Stomach smooth muscle (tissue), 2 donors: Measurements from ENCODE around the gene TRIM16.
"Not testable (repeated sequence)": the region's sequence is repeated elsewhere in the genome, so short reads cannot be mapped to it uniquely, and the experiment has no call there.

ENCODE experiments used
- H3K27ac ChIP-seq: one replicate; pipeline ENCODE4 v1.7.0; 2013; ENCODE audit warnings: mild to moderate bottlenecking, low read length, inconsistent platforms
- H3K27me3 ChIP-seq, 2 donors: one replicate each; pipeline ENCODE4 v1.7.0; 2013; ENCODE audit warnings: low read length in 2 of 2; ENCODE audit not compliant: insufficient read depth in 2 of 2, control insufficient read depth in 1 of 2
- H3K36me3 ChIP-seq, 2 donors: one replicate each; pipeline ENCODE4 v1.7.0; 2013; ENCODE audit warnings: low read length in 2 of 2; ENCODE audit not compliant: control insufficient read depth in 2 of 2, insufficient read depth in 2 of 2
- H3K4me1 ChIP-seq: one replicate; pipeline ENCODE4 v1.7.0; 2013; ENCODE audit warnings: low read length; ENCODE audit not compliant: control insufficient read depth, insufficient read depth
- H3K4me3 ChIP-seq, 2 donors: one replicate each; pipeline ENCODE4 v1.7.0; 2013; ENCODE audit warnings: low read length in 2 of 2
- H3K9ac ChIP-seq, 2 donors: one replicate each; pipeline ENCODE4 v1.7.0; 2013; ENCODE audit warnings: low read length in 2 of 2, mild to moderate bottlenecking in 1 of 2
- H3K9me3 ChIP-seq, 2 donors: one replicate each; pipeline ENCODE4 v1.7.0; 2013; ENCODE audit warnings: low read length in 2 of 2; ENCODE audit not compliant: control insufficient read depth in 2 of 2
- donor health status: healthy.
- donor health status: Pancreatic carcinoma.

TRIM16 gene

DNA sequence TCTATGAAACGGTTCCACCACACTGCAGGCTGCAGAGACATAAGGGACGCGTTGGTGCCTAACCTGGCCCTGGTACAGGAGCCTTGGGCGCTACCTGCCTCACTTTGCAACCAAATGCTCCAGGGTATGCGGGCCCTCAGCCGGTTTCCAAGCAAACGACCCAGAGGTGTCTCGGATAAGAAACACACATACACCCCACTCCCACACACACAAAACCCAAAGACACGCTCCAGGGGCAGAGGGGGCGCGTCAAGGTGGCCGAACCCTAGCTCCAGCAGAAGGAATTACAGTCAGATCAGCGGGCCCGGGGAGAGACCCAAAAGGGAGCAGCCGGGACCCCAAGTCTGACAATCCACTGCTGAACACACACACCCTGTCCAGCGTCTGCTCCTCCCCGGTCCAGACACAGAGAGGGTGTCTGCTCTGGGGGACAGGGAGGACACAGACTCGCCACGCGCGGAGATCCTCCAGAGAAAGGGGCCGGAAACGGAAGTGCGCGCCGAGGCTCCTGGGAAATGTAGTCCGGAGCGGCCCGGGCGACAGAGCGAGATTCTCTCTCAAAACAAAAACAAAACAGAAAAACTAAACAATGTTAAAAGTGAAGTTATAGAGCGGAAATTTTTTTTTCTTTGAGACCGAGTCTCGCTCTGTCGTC is at the start of gene TRIM16:
Gene TRIM16 (minus strand): TSS at position 488 of the 655 bp plus-strand sequence. CDS start 32,702 bp downstream, outside the sequence.
- H3K36me3 ChIP-seq, H3K27me3 ChIP-seq, H3K27ac ChIP-seq, H3K9me3 ChIP-seq, H3K4me1 ChIP-seq: not testable (repeated sequence)
- peak within 1 kb of the TSS; percentile 47 to 69 for H3K9ac ChIP-seq
- H3K4me3 ChIP-seq = peak within 1 kb of the TSS; percentile 74 to 75

GRCh38 chr17:15733174-15733789 is 49.2 kb upstream of the TRIM16 start:
- H3K27me3 ChIP-seq, H3K27ac ChIP-seq, H3K4me3 ChIP-seq, H3K36me3 ChIP-seq, H3K4me1 ChIP-seq, H3K9ac ChIP-seq, H3K9me3 ChIP-seq: not testable (repeated sequence)

GRCh38 chr17:15731900-15732299 is 47.8 kb upstream of the TRIM16 start, which contains the start of gene TBC1D26:
TSS of gene TBC1D26 (plus strand) at chr17:15732283. CDS start at chr17:15735349, 3,066 bp downstream.
- not testable (repeated sequence) for H3K9ac ChIP-seq, H3K4me1 ChIP-seq, H3K9me3 ChIP-seq, H3K27me3 ChIP-seq, H3K27ac ChIP-seq, H3K4me3 ChIP-seq, H3K36me3 ChIP-seq

DNA sequence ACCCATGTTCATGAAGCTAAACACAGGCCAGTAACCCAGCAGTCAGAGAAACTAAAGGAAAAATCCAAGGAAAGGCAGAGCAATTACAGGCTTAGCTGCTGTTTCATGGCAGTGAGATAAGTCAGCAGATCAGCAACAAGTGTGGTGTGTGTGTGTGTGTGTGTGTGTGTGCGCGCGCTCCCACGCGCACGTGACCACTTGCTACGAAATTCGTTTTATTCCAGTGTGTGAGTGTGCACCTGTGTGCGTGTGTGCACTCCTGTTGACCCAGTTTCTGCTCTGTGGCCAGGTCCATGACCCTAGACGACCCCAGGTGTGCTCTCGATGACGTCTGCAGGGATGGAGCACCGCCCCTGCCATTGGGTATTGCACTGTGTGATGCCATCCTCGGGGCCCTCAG is 46.4 kb upstream of the TRIM16 start:
- H3K27ac ChIP-seq, H3K4me1 ChIP-seq, H3K36me3 ChIP-seq, H3K4me3 ChIP-seq, H3K9ac ChIP-seq, H3K27me3 ChIP-seq, H3K9me3 ChIP-seq: not testable (repeated sequence)

DNA sequence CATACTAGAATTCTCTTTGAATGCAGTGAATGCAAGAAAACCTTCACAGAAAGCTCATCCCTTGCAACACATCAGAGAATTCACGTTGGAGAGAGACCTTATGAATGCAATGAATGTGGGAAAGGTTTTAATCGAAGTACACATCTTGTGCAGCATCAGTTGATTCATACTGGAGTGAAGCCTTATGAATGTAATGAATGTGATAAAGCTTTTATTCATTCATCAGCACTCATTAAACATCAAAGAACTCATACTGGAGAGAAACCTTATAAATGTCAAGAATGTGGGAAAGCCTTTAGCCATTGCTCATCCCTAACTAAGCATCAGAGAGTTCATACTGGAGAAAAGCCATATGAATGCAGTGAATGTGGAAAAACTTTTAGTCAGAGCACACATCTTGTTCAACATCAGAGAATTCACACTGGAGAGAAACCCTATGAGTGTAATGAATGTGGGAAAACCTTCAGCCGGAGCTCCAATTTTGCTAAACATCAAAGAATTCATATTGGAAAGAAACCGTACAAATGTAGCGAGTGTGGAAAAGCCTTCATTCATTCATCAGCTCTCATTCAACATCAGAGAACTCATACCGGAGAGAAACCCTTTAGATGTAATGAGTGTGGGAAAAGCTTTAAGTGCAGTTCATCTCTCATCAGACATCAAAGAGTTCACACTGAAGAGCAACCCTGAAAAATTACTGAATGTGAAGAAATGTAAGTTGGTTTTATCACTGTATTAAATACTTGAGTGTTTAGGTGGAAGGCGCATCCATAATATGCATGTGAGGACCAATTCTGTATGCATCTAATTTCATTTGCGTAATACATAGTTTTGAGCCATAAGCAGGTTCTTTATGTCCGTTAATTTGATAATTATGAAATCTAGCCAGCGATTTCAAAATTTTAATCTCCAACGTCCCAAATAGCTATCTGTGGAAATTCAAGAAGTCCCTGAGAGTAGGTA is 32.8 kb upstream of the TRIM16 start:
- not testable (repeated sequence) for H3K4me1 ChIP-seq
- H3K4me3 ChIP-seq = peak overlapping the region in 1 of 2 donors; percentile 25

GRCh38 chr17:15708879-15709278 is 24.8 kb upstream of the TRIM16 start:
- not testable (repeated sequence) for H3K4me1 ChIP-seq, H3K4me3 ChIP-seq, H3K9ac ChIP-seq, H3K9me3 ChIP-seq, H3K27me3 ChIP-seq, H3K27ac ChIP-seq
- H3K36me3 ChIP-seq = peaks cover 9 to 11% of the 10 kb centered on the region in 2 donors

More for the DNA sequence above, 32.8 kb upstream of the TRIM16 start:
- H3K36me3 ChIP-seq, H3K27me3 ChIP-seq, H3K9me3 ChIP-seq, H3K9ac ChIP-seq, H3K27ac ChIP-seq: not testable (repeated sequence)

- H3K4me3 ChIP-seq, H3K4me1 ChIP-seq, H3K27me3 ChIP-seq, H3K9me3 ChIP-seq, H3K27ac ChIP-seq, H3K9ac ChIP-seq: not testable (repeated sequence)
- H3K36me3 ChIP-seq = peaks cover 9 to 11% of the 10 kb centered on the region in 2 donors
Measured at GRCh38 chr17:15704813-15705212, 20.7 kb upstream of the TRIM16 start.

DNA sequence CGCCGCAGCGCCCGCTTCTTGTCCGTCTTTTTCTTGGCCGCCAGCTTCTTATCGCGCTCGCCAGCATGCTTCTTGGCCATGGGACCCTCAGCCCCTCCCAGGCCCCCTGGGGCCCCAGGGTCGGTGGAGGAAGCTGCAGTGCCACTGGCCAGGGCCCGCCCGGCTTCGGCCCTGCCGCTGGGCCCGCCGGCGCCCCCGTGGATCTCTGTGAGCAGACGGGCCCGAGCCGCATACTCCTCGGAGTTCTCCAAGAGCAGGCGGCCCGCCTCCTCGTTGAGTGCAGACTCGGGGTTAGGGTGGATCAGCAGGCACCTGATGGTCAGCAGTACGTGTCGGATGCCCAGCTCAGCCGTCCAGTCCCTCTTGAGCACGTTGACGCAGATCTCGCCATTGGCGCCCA is 20.1 kb upstream of the TRIM16 start:
- not testable (repeated sequence) for H3K9ac ChIP-seq, H3K27me3 ChIP-seq, H3K9me3 ChIP-seq, H3K27ac ChIP-seq, H3K4me1 ChIP-seq, H3K4me3 ChIP-seq
- H3K36me3 ChIP-seq = peaks cover 9 to 11% of the 10 kb centered on the region in 2 donors

DNA sequence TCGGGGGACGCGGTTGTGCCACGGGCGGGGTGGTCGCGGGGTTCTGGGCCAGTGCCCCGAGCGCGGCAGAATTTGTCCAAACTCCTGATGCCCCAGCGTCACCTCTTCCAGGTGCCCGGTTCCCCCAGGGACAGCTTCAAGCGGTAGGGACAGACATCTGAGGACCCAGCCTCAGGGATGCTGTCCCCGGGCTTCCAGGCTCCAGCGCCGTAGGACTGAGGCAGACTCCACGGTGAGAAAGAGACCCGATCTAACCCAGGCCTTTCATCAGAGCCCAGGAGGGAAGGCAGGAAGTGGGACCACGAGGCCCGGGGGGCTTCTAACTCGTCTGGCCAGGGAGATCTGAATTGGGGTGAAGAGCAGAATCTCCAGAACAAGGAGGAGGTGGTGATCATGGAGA is 15.8 kb upstream of the TRIM16 start:
- H3K4me3 ChIP-seq = peak overlapping the region; percentile 71 to 80
- not testable (repeated sequence) for H3K27ac ChIP-seq, H3K9me3 ChIP-seq, H3K4me1 ChIP-seq, H3K36me3 ChIP-seq, H3K27me3 ChIP-seq
- peak overlapping the region in 1 of 2 donors; percentile 67 for H3K9ac ChIP-seq

- Histone ChIP-seq H3K4me3 (peak within 1 kb of the TSS; percentile 71 to 80), H3K9ac (peak within 1 kb of the TSS; percentile 29 to 76)
- H3K27me3 ChIP-seq, H3K4me1 ChIP-seq, H3K9me3 ChIP-seq, H3K27ac ChIP-seq, H3K36me3 ChIP-seq: not testable (repeated sequence)
Measured at GRCh38 chr17:15699413-15699924, 15.4 kb upstream of the TRIM16 start, which contains the start of gene ZNF286A. TSS of gene ZNF286A (plus strand) at chr17:15699752. CDS start at chr17:15700330, 578 bp downstream.
